Parathyroid adenoma (tissue), 2 donors: ENCODE measurements around the gene VSIG2.

ENCODE experiments used
- H2AFZ ChIP-seq: fragments of 300-600 bp; sonication (generic); one replicate; pipeline ENCODE4 v1.7.0; 2017; ENCODE audit warnings: antibody characterized with exemption, mild to moderate bottlenecking
- H3K27ac ChIP-seq: fragments of 300-600 bp; sonication (generic); one replicate; pipeline ENCODE4 v1.7.0; 2017
- H3K27me3 ChIP-seq: fragments of 300-600 bp; sonication (generic); one replicate; pipeline ENCODE4 v1.7.0; 2017; ENCODE audit warnings: low read length; ENCODE audit not compliant: control insufficient read depth, insufficient read depth
- H3K36me3 ChIP-seq: fragments of 300-600 bp; sonication (generic); one replicate; pipeline ENCODE4 v1.7.0; 2017; ENCODE audit warnings: low read length; ENCODE audit not compliant: control insufficient read depth, insufficient read depth
- H3K4me1 ChIP-seq: fragments of 300-600 bp; sonication (generic); one replicate; pipeline ENCODE4 v1.7.0; 2017; ENCODE audit warnings: control low read depth
- H3K4me2 ChIP-seq: fragments of 300-600 bp; sonication (generic); one replicate; pipeline ENCODE4 v1.7.0; 2017; ENCODE audit warnings: low read length
- H3K4me3 ChIP-seq: fragments of 300-600 bp; sonication (generic); one replicate; pipeline ENCODE4 v1.7.0; 2017; ENCODE audit warnings: low read depth, low read length
- H3K79me2 ChIP-seq: fragments of 300-600 bp; sonication (generic); one replicate; pipeline ENCODE4 v1.7.0; 2017; ENCODE audit warnings: control low read depth
- H3K9ac ChIP-seq: fragments of 300-600 bp; sonication (generic); one replicate; pipeline ENCODE4 v1.7.0; 2017; ENCODE audit warnings: mild to moderate bottlenecking
- H3K9me3 ChIP-seq: fragments of 300-600 bp; sonication (generic); one replicate; pipeline ENCODE4 v1.7.0; 2017; ENCODE audit warnings: low read length; ENCODE audit not compliant: control insufficient read depth
- TF ChIP-seq, protein P1 (sequence below): fragments of 300-600 bp; sonication (generic); IDR thresholded peaks from one replicate; pipeline ENCODE4 v1.7.0; 2017; ENCODE audit warnings: antibody characterized with exemption, mild to moderate bottlenecking
- donor health status: primary hyperparathyroidism.

VSIG2 gene

GRCh38 chr11:124748481-124749343 lies 3.3 kb downstream of the VSIG2 start:
- Histone ChIP-seq H2AFZ (no peak overlapping the region), H3K4me2 (no peak overlapping the region), H3K36me3 (no peaks in the 10 kb centered on the region), H3K4me3 (no peak overlapping the region), H3K9ac (no peak overlapping the region), H3K79me2 (no peaks in the 10 kb centered on the region), H3K27ac (no peak overlapping the region), H3K9me3 (no peaks in the 10 kb centered on the region), H3K4me1 (no peaks in the 10 kb centered on the region), H3K27me3 (no peaks in the 10 kb centered on the region)
- TF ChIP-seq, protein P1, sequence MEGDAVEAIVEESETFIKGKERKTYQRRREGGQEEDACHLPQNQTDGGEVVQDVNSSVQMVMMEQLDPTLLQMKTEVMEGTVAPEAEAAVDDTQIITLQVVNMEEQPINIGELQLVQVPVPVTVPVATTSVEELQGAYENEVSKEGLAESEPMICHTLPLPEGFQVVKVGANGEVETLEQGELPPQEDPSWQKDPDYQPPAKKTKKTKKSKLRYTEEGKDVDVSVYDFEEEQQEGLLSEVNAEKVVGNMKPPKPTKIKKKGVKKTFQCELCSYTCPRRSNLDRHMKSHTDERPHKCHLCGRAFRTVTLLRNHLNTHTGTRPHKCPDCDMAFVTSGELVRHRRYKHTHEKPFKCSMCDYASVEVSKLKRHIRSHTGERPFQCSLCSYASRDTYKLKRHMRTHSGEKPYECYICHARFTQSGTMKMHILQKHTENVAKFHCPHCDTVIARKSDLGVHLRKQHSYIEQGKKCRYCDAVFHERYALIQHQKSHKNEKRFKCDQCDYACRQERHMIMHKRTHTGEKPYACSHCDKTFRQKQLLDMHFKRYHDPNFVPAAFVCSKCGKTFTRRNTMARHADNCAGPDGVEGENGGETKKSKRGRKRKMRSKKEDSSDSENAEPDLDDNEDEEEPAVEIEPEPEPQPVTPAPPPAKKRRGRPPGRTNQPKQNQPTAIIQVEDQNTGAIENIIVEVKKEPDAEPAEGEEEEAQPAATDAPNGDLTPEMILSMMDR: no peak

GRCh38 chr11:124748100-124748418 lies 4.0 kb downstream of the VSIG2 start:
- H3K27me3 ChIP-seq: no peaks in the 10 kb centered on the region
- no peak overlapping the region for H3K4me3 ChIP-seq

GRCh38 chr11:124747406-124748099 lies 4.5 kb downstream of the VSIG2 start:
- TF ChIP-seq, protein P1: no peak
- H3K36me3 ChIP-seq: no peaks in the 10 kb centered on the region
- no peak overlapping the region for H2AFZ ChIP-seq
- no peak overlapping the region for H3K27ac ChIP-seq
- H3K9me3 ChIP-seq: no peaks in the 10 kb centered on the region
- H3K9ac ChIP-seq: no peak overlapping the region
- no peaks in the 10 kb centered on the region for H3K27me3 ChIP-seq
- no peaks in the 10 kb centered on the region for H3K4me1 ChIP-seq
- H3K4me2 ChIP-seq: no peak overlapping the region
- no peak overlapping the region for H3K4me3 ChIP-seq
- H3K79me2 ChIP-seq: no peaks in the 10 kb centered on the region

More at GRCh38 chr11:124748100-124748418, 4.0 kb downstream of the VSIG2 start:
- Histone ChIP-seq H3K79me2 (no peaks in the 10 kb centered on the region), H3K4me1 (no peaks in the 10 kb centered on the region), H3K9me3 (no peaks in the 10 kb centered on the region), H3K9ac (no peak overlapping the region), H3K27ac (no peak overlapping the region), H2AFZ (no peak overlapping the region), H3K4me2 (no peak overlapping the region), H3K36me3 (no peaks in the 10 kb centered on the region)
- TF ChIP-seq, protein P1: no peak

- Histone ChIP-seq H3K27ac (no peak overlapping the region), H3K36me3 (no peaks in the 10 kb centered on the region), H3K9me3 (no peaks in the 10 kb centered on the region), H3K4me3 (peak overlapping the region; percentile 59), H2AFZ (peak overlapping the region; percentile 62), H3K79me2 (no peaks in the 10 kb centered on the region), H3K9ac (no peak overlapping the region), H3K4me2 (peak overlapping the region; percentile 76), H3K4me1 (no peaks in the 10 kb centered on the region), H3K27me3 (no peaks in the 10 kb centered on the region)
- TF ChIP-seq, protein P1: peak; percentile 21
Observed at GRCh38 chr11:124746621-124747243, 5.3 kb downstream of the VSIG2 start.
